Right lobe of liver (tissue), 6 donors: Measurements from ENCODE around the gene PCGF1. TPM values are rescaled to one million over a fixed set of nuclear protein-coding genes. Genes with fewer than 3 reads are reported as not detected.

Experiments
- ATAC-seq, 4 donors: fragments of 200-7000 bp; cut with Tn5 transposase; one replicate each; pipeline ENCODE4 v1.9.1; 2020; ENCODE audit warnings: mild to moderate bottlenecking in 4 of 4, moderate library complexity in 4 of 4
- DNase-seq, 3 donors: peaks; one replicate each; pipeline ENCODE4 v3.0.0-alpha.2; 2020
- H3K27ac ChIP-seq, 3 donors: fragments of 200-600 bp; one replicate each; pipeline ENCODE4 v1.8.0; 2022
- H3K27me3 ChIP-seq, 2 donors: fragments of 200-600 bp; one replicate each; pipeline ENCODE4 v1.8.0; 2022
- H3K36me3 ChIP-seq, 4 donors: fragments of 200-600 bp; sonication (generic) in 1 of 4; one replicate each; pipeline versions ENCODE4 v1.5.1 to v1.8.0; 2017 to 2022; ENCODE audit warnings: control low read depth in 1 of 4
- H3K4me1 ChIP-seq, 4 donors: fragments of 200-600 bp; sonication (generic) in 1 of 4; one replicate each; pipeline versions ENCODE4 v1.5.1 to v1.8.0; 2017 to 2022; ENCODE audit warnings: control low read depth in 1 of 4
- H3K4me3 ChIP-seq, 3 donors: fragments of 200-600 bp; one replicate each; pipeline ENCODE4 v1.8.0; 2022
- H3K9me3 ChIP-seq, 4 donors: fragments of 200-600 bp; sonication (generic) in 1 of 4; one replicate each; pipeline versions ENCODE4 v1.5.1 to v1.8.0; 2017 to 2022; ENCODE audit warnings: control low read depth in 1 of 4
- POLR2A ChIP-seq: fragments of 450-650 bp; IDR thresholded peaks from one replicate; pipeline ENCODE4 v1.6.1; 2017; ENCODE audit warnings: antibody characterized with exemption, mild to moderate bottlenecking
- WGBS: methylation state at CpG from one replicate; pipeline ENCODE4 v1.1.6; 2018; ENCODE audit warnings: low coverage, low lambda C conversion rate; ENCODE audit not compliant: insufficient coverage; ENCODE audit errors: missing lambda C conversion rate; 5-methylcytosine and 5-hydroxymethylcytosine counted together
- intact Hi-C, 2 donors: fragments of 100-400 bp; cut with DNase I; formaldehyde crosslinking; loops; one replicate each; pipeline versions ENCODE4 v1.11.2 to v1.14.1; 2022
- total RNA-seq, 6 experiments: library from RNA; depleted of rRNA in 2 of 6; stranded (reverse); fragments of >200 nt in 2 of 6; fragmentation: NEBNext Ultra II Directional in 3 of 6; extraction: Animal tissue kit (Norgen Biotek cat#: 25700) in 3 of 6; gene quantifications; one replicate each; pipeline versions ENCODE4 v1.1.0 to v1.2.4, GENCODE V29; 2016 to 2023
- TF ChIP-seq, protein P1 (sequence below), 4 donors: fragments of 200-600 bp in 3 of 4; fragments of 450-650 bp in 1 of 4; IDR thresholded peaks; one replicate each; pipeline versions ENCODE4 v1.5.1 to v1.8.0; 2016 to 2022; ENCODE audit warnings: antibody characterized with exemption in 4 of 4, mild to moderate bottlenecking in 2 of 4
- donor health status: DM: no; HTN: yes; CAD: no.
- donor health status: DM: no; HTN: no; CAD: no.
- donor health status: DM: no; HTN: no; CAD: no.
- donor health status: DM: no; HTN: yes; CAD: no.
- donor health status: DM: no; HTN: yes; CAD: no.

Gene PCGF1
- total RNA-seq, 6 experiments from 2014 or later = 9.6 to 17.5 (median 13.3) TPM

DNA sequence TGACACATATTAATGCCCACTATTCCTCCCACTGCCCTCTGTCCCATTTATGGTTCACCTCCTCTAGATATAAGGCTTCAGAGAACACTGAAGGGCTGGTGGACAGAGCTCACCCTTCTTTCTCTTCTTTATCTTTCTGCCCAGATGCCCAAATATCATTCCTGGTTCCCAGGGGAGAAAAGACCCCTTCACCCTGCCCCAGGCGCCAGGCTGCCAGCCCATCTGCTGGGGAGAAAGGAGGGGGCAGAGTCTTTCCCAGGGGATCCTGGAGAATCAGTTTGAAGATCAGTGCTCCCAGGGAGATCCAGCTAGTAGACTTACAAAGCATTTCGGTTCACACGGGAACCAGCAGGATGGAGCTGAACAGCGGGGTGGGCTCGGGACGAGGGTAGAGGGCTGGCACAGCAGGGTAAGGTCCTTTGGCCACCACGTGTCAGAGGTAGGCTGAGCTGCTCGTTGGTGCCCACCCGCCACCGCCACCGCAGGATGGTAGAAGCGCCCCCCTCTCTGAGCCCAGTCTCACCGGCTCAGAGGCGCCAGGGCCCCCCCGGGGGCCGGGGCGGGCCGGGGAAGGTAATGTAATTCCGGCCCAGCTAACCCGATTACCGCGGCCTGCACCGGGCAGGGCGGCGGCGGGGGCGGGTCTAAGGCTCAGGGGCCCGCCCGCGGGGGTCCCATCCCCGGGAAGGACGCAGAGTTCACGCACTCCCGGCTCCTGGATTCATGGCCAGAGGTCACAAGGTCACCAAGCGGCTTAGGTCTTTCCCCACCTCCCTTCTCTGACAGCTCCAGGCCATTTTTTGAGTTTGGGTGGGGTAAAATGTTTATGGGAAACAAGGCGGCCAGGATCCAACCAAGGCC is 5.5 kb upstream of the PCGF1 start:
- WGBS = 3% methylated on average over 12 of the region's 36 CpGs

DNA sequence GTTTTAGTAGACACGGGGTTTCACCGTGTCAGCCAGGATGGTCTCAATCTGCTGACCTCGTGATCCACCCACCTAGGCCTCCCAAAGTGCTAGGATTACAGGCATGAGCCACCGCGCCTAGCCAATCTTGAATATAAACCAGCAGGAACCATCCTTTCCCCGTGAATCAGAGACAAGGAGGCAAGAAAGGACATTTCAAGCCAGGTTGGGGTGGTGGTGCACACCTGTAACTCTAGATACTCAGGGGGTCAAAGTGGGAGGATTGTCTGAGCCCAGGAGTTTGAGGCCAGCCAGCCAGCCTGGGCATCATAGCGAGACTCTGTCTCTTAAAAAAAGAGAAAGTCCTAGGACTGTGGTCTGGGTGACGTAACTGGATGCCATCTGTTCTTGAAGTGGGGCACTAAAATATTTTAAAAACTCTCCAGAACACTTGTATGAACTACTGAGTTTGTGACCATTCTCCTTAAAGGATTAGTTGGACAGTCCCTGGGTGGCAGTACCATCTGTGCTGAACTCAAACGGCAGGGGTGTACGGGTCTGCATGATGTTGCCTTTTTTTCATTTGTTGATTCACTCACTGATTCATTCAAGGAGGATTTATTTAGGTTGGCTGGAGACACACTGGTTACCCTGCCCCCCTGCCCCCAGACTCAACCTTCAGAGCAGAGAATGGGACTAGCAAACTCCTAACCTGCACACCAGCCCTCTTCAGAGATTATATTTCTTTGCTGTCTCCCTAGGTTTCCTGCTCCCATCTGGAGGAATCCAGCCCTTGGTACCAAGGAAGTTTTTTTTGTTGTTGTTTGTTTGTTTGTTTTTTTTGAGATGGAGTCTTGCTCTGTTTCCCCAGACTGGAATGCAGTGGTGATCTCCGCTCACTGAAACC is 3.9 kb upstream of the PCGF1 start:
- Histone ChIP-seq H3K27me3 (peaks cover 6 to 38% of the 10 kb centered on the region in 2 donors), H3K36me3 (no peaks in the 10 kb centered on the region), H3K27ac (no peak overlapping the region), H3K4me1 (peaks cover 0 to 15% (median 2%) of the 10 kb centered on the region in 4 donors), H3K4me3 (no peak overlapping the region), H3K9me3 (no peaks in the 10 kb centered on the region)
- DNase-seq (no peak), ATAC-seq (no peak)
- intact Hi-C loops = no loop called here
- no peak for TF ChIP-seq POLR2A
- WGBS = 26% methylated on average over 8 of the region's 11 CpGs

More for the DNA sequence above, 5.5 kb upstream of the PCGF1 start:
- intact Hi-C loops = no loop called here
- H3K36me3 ChIP-seq = no peaks in the 10 kb centered on the region
- no peak overlapping the region for H3K4me3 ChIP-seq
- H3K9me3 ChIP-seq = no peaks in the 10 kb centered on the region
- H3K4me1 ChIP-seq = peaks cover 0 to 12% (median 0%) of the 10 kb centered on the region in 4 donors
- no peak for DNase-seq
- no peak for ATAC-seq
- H3K27me3 ChIP-seq = peaks cover 6 to 52% of the 10 kb centered on the region in 2 donors
- H3K27ac ChIP-seq = no peak overlapping the region
- TF ChIP-seq, protein P1, sequence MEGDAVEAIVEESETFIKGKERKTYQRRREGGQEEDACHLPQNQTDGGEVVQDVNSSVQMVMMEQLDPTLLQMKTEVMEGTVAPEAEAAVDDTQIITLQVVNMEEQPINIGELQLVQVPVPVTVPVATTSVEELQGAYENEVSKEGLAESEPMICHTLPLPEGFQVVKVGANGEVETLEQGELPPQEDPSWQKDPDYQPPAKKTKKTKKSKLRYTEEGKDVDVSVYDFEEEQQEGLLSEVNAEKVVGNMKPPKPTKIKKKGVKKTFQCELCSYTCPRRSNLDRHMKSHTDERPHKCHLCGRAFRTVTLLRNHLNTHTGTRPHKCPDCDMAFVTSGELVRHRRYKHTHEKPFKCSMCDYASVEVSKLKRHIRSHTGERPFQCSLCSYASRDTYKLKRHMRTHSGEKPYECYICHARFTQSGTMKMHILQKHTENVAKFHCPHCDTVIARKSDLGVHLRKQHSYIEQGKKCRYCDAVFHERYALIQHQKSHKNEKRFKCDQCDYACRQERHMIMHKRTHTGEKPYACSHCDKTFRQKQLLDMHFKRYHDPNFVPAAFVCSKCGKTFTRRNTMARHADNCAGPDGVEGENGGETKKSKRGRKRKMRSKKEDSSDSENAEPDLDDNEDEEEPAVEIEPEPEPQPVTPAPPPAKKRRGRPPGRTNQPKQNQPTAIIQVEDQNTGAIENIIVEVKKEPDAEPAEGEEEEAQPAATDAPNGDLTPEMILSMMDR (IDR thresholded peaks at IDR 0.05) = no peak
- no peak for TF ChIP-seq POLR2A

DNA sequence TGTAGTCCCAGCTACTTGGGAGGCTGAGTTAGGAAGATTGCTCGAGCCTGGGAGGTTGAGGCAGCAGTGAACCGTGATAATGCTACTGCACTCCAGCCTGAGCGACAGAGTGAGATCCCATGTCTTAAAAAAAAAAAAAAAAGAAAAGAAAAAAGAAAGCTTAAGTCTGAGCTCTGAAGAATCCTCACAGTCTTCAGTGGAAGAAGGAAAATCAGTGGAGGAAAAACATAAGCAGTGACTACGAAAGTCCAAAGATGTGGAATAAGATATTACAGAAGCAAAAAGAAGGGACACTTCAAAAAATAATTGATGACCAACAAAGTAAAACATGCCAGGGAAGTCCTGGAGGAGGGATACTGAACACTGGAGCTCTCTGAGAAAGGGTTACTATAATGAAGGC is 2.8 kb upstream of the PCGF1 start:
- H3K36me3 ChIP-seq = no peaks in the 10 kb centered on the region
- WGBS = 85% methylated on average over 2 of the region's 4 CpGs
- intact Hi-C loops = no loop called here
- DNase-seq (no peak), ATAC-seq (no peak)
- H3K27me3 ChIP-seq = peaks cover 6 to 27% of the 10 kb centered on the region in 2 donors
- peaks cover 0 to 16% (median 6%) of the 10 kb centered on the region in 4 donors for H3K4me1 ChIP-seq
- no peak for TF ChIP-seq POLR2A
- TF ChIP-seq, protein P1 (IDR thresholded peaks at IDR 0.05) = no peak
- no peaks in the 10 kb centered on the region for H3K9me3 ChIP-seq
- no peak overlapping the region for H3K27ac ChIP-seq
- H3K4me3 ChIP-seq = no peak overlapping the region

DNA sequence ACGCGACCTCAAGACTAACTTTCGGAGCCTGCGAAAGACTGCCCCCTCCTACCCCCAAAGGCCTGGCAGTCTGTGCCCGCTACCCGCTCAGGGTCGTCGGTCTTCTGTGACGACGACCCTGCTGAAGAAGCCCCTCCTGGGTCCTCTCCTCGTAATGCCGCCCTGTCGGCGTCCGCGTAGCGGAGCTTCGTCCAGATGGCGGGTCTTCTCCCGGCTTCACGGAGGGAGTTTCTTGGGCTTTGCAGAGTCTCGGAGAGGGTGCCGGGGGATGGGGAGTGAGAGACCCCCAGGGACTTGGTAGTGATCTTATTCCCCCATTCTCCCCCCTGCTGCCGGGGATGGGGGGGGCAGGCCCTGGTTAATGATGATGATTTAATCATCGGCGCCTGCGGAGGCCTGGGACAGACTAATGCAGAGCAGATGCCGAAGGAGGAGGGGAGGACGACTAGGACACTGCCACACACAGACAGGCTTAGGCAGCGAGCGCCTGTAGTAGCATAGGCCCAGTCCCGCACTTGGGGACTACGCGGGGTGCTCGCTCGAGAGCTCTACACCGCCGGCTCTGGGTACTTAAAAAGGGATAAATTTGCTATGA is 528 bp upstream of the PCGF1 start:
- TF ChIP-seq, protein P1 (IDR thresholded peaks at IDR 0.05) = no peak
- no peak for TF ChIP-seq POLR2A
- WGBS = 11% methylated on average over 33 of the region's 38 CpGs
- peak overlapping the region; percentile 92 to 96 (median 94) for H3K27ac ChIP-seq
- H3K36me3 ChIP-seq = no peaks in the 10 kb centered on the region
- peak overlapping the region; percentile 76 to 95 (median 78) for H3K4me3 ChIP-seq
- ATAC-seq (peak in 1 of 4 donors; percentile 6), DNase-seq (peak in 1 of 3 donors; percentile 42)
- H3K4me1 ChIP-seq = peaks cover 0 to 31% (median 12%) of the 10 kb centered on the region in 4 donors
- H3K27me3 ChIP-seq = peaks cover under 1 to 4% of the 10 kb centered on the region in 2 donors
- intact Hi-C loops = no loop called here
- no peaks in the 10 kb centered on the region for H3K9me3 ChIP-seq
